ENCODE results near the gene ROR1. TPM values are rescaled to one million over a fixed set of nuclear protein-coding genes. Genes with fewer than 3 reads are reported as not detected.

The ROR1 gene
- total and polyA plus RNA-seq, 2 of the 4 experiments (the other 2 are of a cell fraction): 4.4 to 10.0 TPM

DNA sequence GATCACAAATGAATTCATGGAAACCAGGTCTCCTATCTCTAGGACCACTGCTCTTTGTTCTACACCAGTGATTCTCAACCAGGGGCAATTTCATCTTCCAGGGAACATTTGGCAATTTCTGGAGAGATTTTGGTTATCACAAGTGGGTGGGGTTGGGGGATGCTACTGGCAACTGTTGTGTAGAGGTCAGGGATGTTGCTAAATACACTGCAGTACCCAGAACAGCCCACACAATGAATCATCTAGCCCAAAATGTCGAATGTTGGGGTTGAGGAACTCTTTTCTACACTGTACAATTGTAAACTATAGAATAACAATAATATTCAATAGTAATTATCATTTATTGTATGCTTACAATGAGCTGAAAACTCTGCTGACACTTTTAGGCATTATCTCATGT, 373.9 kb downstream of the ROR1 start:
- in situ Hi-C loops (cut with MboI; ENCODE audit: low sequenced_read_pairs) (loop anchor here (10.0 kb wide), 2 partner anchors 373 to 473 kb away; partner anchors contain the start of gene ROR1), dilution Hi-C loops (cut with HindIII; ENCODE audit: low sequenced_read_pairs, unreplicated experiment) (no loop called here), intact Hi-C loops (cut with micrococcal nuclease) (no loop called here)
- ATAC-seq (ENCODE audit: low read depth) (peak; percentile 27; the same call in 1 of the 2 replicates), DNase-seq (no peak)
- Histone ChIP-seq H4K5ac (ENCODE audit: low read depth, low read length) (no peak overlapping the region), H3K4me3 (ENCODE audit: insufficient read depth, low read depth, low read length) (no peak overlapping the region), H4K91ac (ENCODE audit: insufficient read depth, low read depth, low read length) (no peak overlapping the region), H2BK5ac (ENCODE audit: low read depth, low read length, poor library complexity, severe bottlenecking) (no peak overlapping the region), H3K4ac (ENCODE audit: low read depth, low read length) (no peak overlapping the region), H3K27ac (ENCODE audit: insufficient read depth, low read length) (no peak overlapping the region), H3K4me1 (ENCODE audit: control insufficient read depth, insufficient read depth, low read length) (no peaks in the 10 kb centered on the region), H3K23ac (ENCODE audit: low read depth, low read length) (no peak overlapping the region), H3K27me3 (ENCODE audit: control insufficient read depth, insufficient read depth, low read length) (no peaks in the 10 kb centered on the region), H3K36me3 (ENCODE audit: control insufficient read depth, insufficient read depth, low read length) (peaks cover 1% of the 10 kb centered on the region; the same call in 1 of the 2 replicates), H3K18ac (ENCODE audit: low read depth, low read length) (no peak overlapping the region), H3K9me1 (ENCODE audit: insufficient read depth, low read length) (0 out of 2 replicates have a peak, but pooled peaks cover 3% of the 10 kb centered on the region), H3K79me1 (ENCODE audit: low read depth in 1 of 2, low read length in 2 of 2) (no peaks in the 10 kb centered on the region), H2BK20ac (ENCODE audit: low read depth, low read length) (no peak overlapping the region), H3K4me2 (ENCODE audit: low read depth, low read length) (no peak overlapping the region), H4K8ac (ENCODE audit: low read depth in 2 of 2, low read length in 2 of 2) (no peak overlapping the region), H3K56ac (ENCODE audit: extremely low read depth, insufficient read depth, low read length) (no peak overlapping the region), H3K9me3 (ENCODE audit: control insufficient read depth, insufficient read depth, low read length) (no peaks in the 10 kb centered on the region), H2AFZ (replicated peaks; ENCODE audit: low read length, poor library complexity) (no peak overlapping the region), H2AK9ac (replicated peaks; ENCODE audit: low read depth, low read length, poor library complexity) (no peak overlapping the region), H3K14ac (replicated peaks; ENCODE audit: low read depth, low read length) (no peak overlapping the region), H2BK15ac (ENCODE audit: low read depth, low read length) (no peak overlapping the region), H4K20me1 (ENCODE audit: insufficient read depth, low read length) (no peaks in the 10 kb centered on the region), H3K9ac (ENCODE audit: low read depth, low read length) (no peak overlapping the region), H2AK5ac (ENCODE audit: low read depth, low read length) (no peak overlapping the region), H2BK120ac (ENCODE audit: low read depth, low read length) (no peak overlapping the region)
- no CpG with 5 or more reads among the region's 1 CpG for WGBS, 2 experiments (ENCODE audit: extremely low coverage in 2 of 2, insufficient read length in 1 of 2)
- no TSS peak for BruUV-seq (replicated peaks)
- CTCF ChIA-PET: interaction anchor here (0.9 to 1.1 kb wide), 2 partner anchors 9 to 11 kb away, joined by 4 to 5 read pairs; no protein-coding TSS in a partner anchor
- POLR2A ChIA-PET (ENCODE audit: unreplicated experiment): no interaction called here
- 0 out of 2 replicates have a peak, but pooled peaks have one; percentile 19 for TF ChIP-seq CEBPB (IDR thresholded peaks at IDR 0.05; ENCODE audit: low read depth, low read length)
- TF ChIP-seq MAZ (IDR thresholded peaks at IDR 0.05; ENCODE audit: borderline replicate concordance, low read depth, low read length): no peak
- TF ChIP-seq NFE2L2 (IDR thresholded peaks at IDR 0.05; ENCODE audit: low read depth, low read length): no peak
